Keratinocyte (primary cell): ENCODE measurements around the gene RFPL4A. TPM values are rescaled to one million over a fixed set of nuclear protein-coding genes. Genes with fewer than 3 reads are reported as not detected.

ENCODE experiments used
- DNase-seq: peaks from one replicate; pipeline ENCODE4 v3.0.0-alpha.2; 2011; ENCODE audit warnings: low read depth, missing footprints, low spot score
- FAIRE-seq: peaks from 2 replicates; lab custom pipeline; 2011; peaks lifted over from hg19 to GRCh38; lab: Jason Lieb, UNC
- H2AFZ ChIP-seq: 2 replicates; pipeline ENCODE4 v1.6.0; 2012; ENCODE audit warnings: low read length, control low read depth, inconsistent platforms; ENCODE audit not compliant: control insufficient read depth
- H3K27ac ChIP-seq: 2 replicates; pipeline ENCODE4 v1.5.1; 2011; ENCODE audit warnings: low read length; ENCODE audit not compliant: control insufficient read depth, insufficient read depth
- H3K27me3 ChIP-seq: 3 replicates; pipeline ENCODE4 v1.6.0; 2011; ENCODE audit warnings: low read length; ENCODE audit not compliant: control insufficient read depth, insufficient read depth; ENCODE audit errors: extremely low read depth
- H3K36me3 ChIP-seq, 2 experiments: 2 replicates in 1 of 2; 3 replicates in 1 of 2; pipeline ENCODE4 v1.5.1; 2011; ENCODE audit warnings: low read length in 2 of 2, mild to moderate bottlenecking in 1 of 2; ENCODE audit not compliant: control insufficient read depth in 2 of 2, insufficient read depth in 2 of 2; ENCODE audit errors: extremely low read depth in 1 of 2
- H3K4me1 ChIP-seq: 3 replicates; pipeline ENCODE4 v1.5.1; 2011; ENCODE audit warnings: low read length; ENCODE audit not compliant: control insufficient read depth, insufficient read depth; ENCODE audit errors: extremely low read depth
- H3K4me2 ChIP-seq: 3 replicates; pipeline ENCODE4 v1.6.0; 2011; ENCODE audit warnings: low read depth, low read length; ENCODE audit not compliant: control insufficient read depth, insufficient read depth; ENCODE audit errors: extremely low read depth
- H3K4me3 ChIP-seq, 3 experiments: fragments of 200-600 bp in 1 of 3; sonication (generic) in 1 of 3; 2 replicates in 2 of 3; 3 replicates in 1 of 3; pipeline ENCODE4 v1.5.1; 2011 to 2016; ENCODE audit warnings: low read length in 3 of 3, mild to moderate bottlenecking in 3 of 3, control low read depth in 2 of 3, inconsistent platforms in 1 of 3, low read depth in 1 of 3, mixed read lengths in 1 of 3, mixed run types in 1 of 3, moderate library complexity in 1 of 3; ENCODE audit not compliant: control insufficient read depth in 2 of 3, insufficient read depth in 2 of 3; ENCODE audit errors: extremely low read depth in 1 of 3
- H3K79me2 ChIP-seq: 2 replicates; pipeline ENCODE4 v1.6.0; 2012; ENCODE audit warnings: low read length; ENCODE audit not compliant: control insufficient read depth, insufficient read depth
- H3K9ac ChIP-seq: 3 replicates; pipeline ENCODE4 v1.6.0; 2011; ENCODE audit warnings: low read length; ENCODE audit not compliant: control insufficient read depth, insufficient read depth; ENCODE audit errors: extremely low read depth
- H3K9me1 ChIP-seq: 3 replicates; pipeline ENCODE4 v1.6.0; 2011; ENCODE audit warnings: low read length; ENCODE audit not compliant: control insufficient read depth, insufficient read depth; ENCODE audit errors: extremely low read depth
- H3K9me3 ChIP-seq: 2 replicates; pipeline ENCODE4 v1.5.1; 2012; ENCODE audit warnings: low read depth, low read length; ENCODE audit not compliant: control insufficient read depth
- H4K20me1 ChIP-seq: 3 replicates; pipeline ENCODE4 v1.6.0; 2011; ENCODE audit warnings: low read length; ENCODE audit not compliant: control insufficient read depth, insufficient read depth; ENCODE audit errors: extremely low read depth
- CTCF ChIP-seq, 3 experiments: IDR thresholded peaks in 1 of 3; conservative IDR thresholded peaks in 1 of 3; optimal IDR thresholded peaks in 1 of 3; 2 replicates in 2 of 3; 3 replicates in 1 of 3; pipeline versions ENCODE3 to v1.5.1; 2011; ENCODE audit warnings: low read length in 3 of 3, mild to moderate bottlenecking in 3 of 3, moderate library complexity in 2 of 3, control low read depth in 1 of 3, inconsistent platforms in 1 of 3; ENCODE audit not compliant: insufficient read depth in 2 of 3; ENCODE audit errors: extremely low read depth in 1 of 3
- EZH2 ChIP-seq: IDR thresholded peaks from one replicate; pipeline ENCODE4 v1.6.1; 2012; ENCODE audit warnings: inconsistent platforms, mild to moderate bottlenecking, low read length, moderate library complexity
- dilution Hi-C: fragments of 300-500 bp; cut with MboI; formaldehyde crosslinking; loops from one replicate; pipeline ENCODE4 v1.7.0; 2020; ENCODE audit warnings: low sequenced_read_pairs; ENCODE audit not compliant: extremely low pct_ligation_motif_present
- polyA plus RNA-seq, 5 experiments: library from polyadenylated mRNA; depleted of rRNA in 3 of 5; stranded (reverse) in 3 of 5; stranded (forward) in 1 of 5; unstranded in 1 of 5; fragments of >200 nt; gene quantifications; 1 replicate in 1 of 5; 2 replicates in 3 of 5; 3 replicates in 1 of 5; pipeline versions ENCODE4 v1.2.1 to v1.2.3, GENCODE V29; 2011 to 2012; ENCODE audit warnings: missing spikeins in 2 of 5, low read depth in 1 of 5, low replicate concordance in 1 of 5

RFPL4A gene
- polyA plus RNA-seq, 1 donor (not counting 4 experiments of a cell fraction or from before 2014, with no cell fraction given) = not detected

GRCh38 chr19:55801416-55801815, 42.5 kb downstream of the RFPL4A start:
- Histone ChIP-seq H4K20me1 (no peaks in the 10 kb centered on the region), H3K27me3 (no peaks in the 10 kb centered on the region), H2AFZ (no peak overlapping the region), H3K79me2 (no peaks in the 10 kb centered on the region), H3K27ac (no peak overlapping the region), H3K9ac (no peak overlapping the region), H3K36me3 (no peaks in the 10 kb centered on the region), H3K4me1 (no peaks in the 10 kb centered on the region), H3K9me1 (no peaks in the 10 kb centered on the region), H3K9me3 (peaks cover 2% of the 10 kb centered on the region), H3K4me3 (no peak overlapping the region), H3K4me2 (no peak overlapping the region)
- DNase-seq (no peak), FAIRE-seq (no peak)
- dilution Hi-C loops = no loop called here
- TF ChIP-seq EZH2 (no peak), CTCF (optimal IDR thresholded peaks at IDR 0.05 in 1 of 3, IDR thresholded peaks at IDR 0.05 in 1 of 3, conservative IDR thresholded peaks at IDR 0.05 in 1 of 3; ENCODE audit: extremely low read depth in 1 of 3, insufficient read depth in 2 of 3, low read length in 3 of 3) (no peak)

GRCh38 chr19:55802281-55802680, 43.4 kb downstream of the RFPL4A start:
- DNase-seq (no peak), FAIRE-seq (no peak)
- Histone ChIP-seq H3K9me1 (no peaks in the 10 kb centered on the region), H2AFZ (no peak overlapping the region), H3K4me1 (no peaks in the 10 kb centered on the region), H3K9me3 (peaks cover 4% of the 10 kb centered on the region), H3K9ac (no peak overlapping the region), H3K79me2 (no peaks in the 10 kb centered on the region), H4K20me1 (no peaks in the 10 kb centered on the region), H3K4me2 (no peak overlapping the region), H3K4me3 (no peak overlapping the region), H3K27ac (no peak overlapping the region), H3K36me3 (no peaks in the 10 kb centered on the region), H3K27me3 (no peaks in the 10 kb centered on the region)
- TF ChIP-seq CTCF (optimal IDR thresholded peaks at IDR 0.05 in 1 of 3, IDR thresholded peaks at IDR 0.05 in 1 of 3, conservative IDR thresholded peaks at IDR 0.05 in 1 of 3; ENCODE audit: extremely low read depth in 1 of 3, insufficient read depth in 2 of 3, low read length in 3 of 3) (no peak), EZH2 (no peak)
- dilution Hi-C loops = no loop called here
